Loucy (cell line): ENCODE measurements around the gene HK1.

ENCODE experiments used
- H2AFZ ChIP-seq: fragments of 200-600 bp; sonication (generic); 2 replicates; pipeline ENCODE4 v1.6.0; 2016; ENCODE audit warnings: antibody characterized with exemption, mild to moderate bottlenecking, low read length, moderate library complexity
- H3F3A ChIP-seq: fragments of 200-600 bp; 2 replicates; pipeline ENCODE4 v1.6.0; 2016; ENCODE audit warnings: antibody characterized with exemption, low read depth, mild to moderate bottlenecking
- H3K27me3 ChIP-seq: fragments of 200-600 bp; sonication (generic); 2 replicates; pipeline ENCODE4 v1.6.1; 2014; ENCODE audit warnings: low read length, mild to moderate bottlenecking; ENCODE audit not compliant: insufficient read depth, poor library complexity, severe bottlenecking
- H3K36me3 ChIP-seq: fragments of 200-600 bp; sonication (generic); 2 replicates; pipeline ENCODE4 v1.6.1; 2016; ENCODE audit warnings: low read length; ENCODE audit not compliant: insufficient read depth
- H3K4me1 ChIP-seq: fragments of 200-600 bp; sonication (generic); 2 replicates; pipeline ENCODE4 v1.5.1; 2014; ENCODE audit warnings: low read length, mild to moderate bottlenecking; ENCODE audit not compliant: insufficient read depth, poor library complexity, severe bottlenecking
- H3K4me2 ChIP-seq: fragments of 200-600 bp; sonication (generic); 2 replicates; pipeline ENCODE4 v1.6.0; 2014; ENCODE audit warnings: antibody characterized with exemption, low read length, low read depth, mild to moderate bottlenecking; ENCODE audit not compliant: poor library complexity, severe bottlenecking
- H3K4me3 ChIP-seq: fragments of 200-600 bp; sonication (generic); 2 replicates; pipeline ENCODE4 v1.5.1; 2014; ENCODE audit warnings: low read length, mild to moderate bottlenecking, mixed read lengths; ENCODE audit not compliant: poor library complexity, severe bottlenecking
- H3K79me2 ChIP-seq: fragments of 200-600 bp; sonication (generic); 2 replicates; pipeline ENCODE4 v1.6.1; 2014; ENCODE audit warnings: low read length; ENCODE audit not compliant: insufficient read depth
- H3K9ac ChIP-seq: fragments of 200-600 bp; sonication (generic); 2 replicates; pipeline ENCODE4 v1.6.0; 2014; ENCODE audit warnings: mild to moderate bottlenecking, low read depth, low read length, moderate library complexity; ENCODE audit not compliant: poor library complexity, severe bottlenecking
- H3K9me2 ChIP-seq: fragments of 200-600 bp; sonication (generic); replicated peaks from 2 replicates; pipeline ENCODE4 v1.6.1; 2016; ENCODE audit warnings: low read depth, low read length, mixed read lengths
- H3K9me3 ChIP-seq: fragments of 200-600 bp; sonication (generic); 2 replicates; pipeline ENCODE4 v1.6.1; 2014; ENCODE audit warnings: mild to moderate bottlenecking, antibody characterized with exemption, low read length, low read depth; ENCODE audit not compliant: insufficient read depth
- H4K20me1 ChIP-seq: fragments of 200-600 bp; sonication (generic); 2 replicates; pipeline ENCODE4 v1.6.0; 2014; ENCODE audit warnings: antibody characterized with exemption, low read length, mild to moderate bottlenecking; ENCODE audit not compliant: insufficient read depth, poor library complexity, severe bottlenecking
- CTCF ChIP-seq: fragments of 200-600 bp; sonication (generic); conservative IDR thresholded peaks from 2 replicates; pipeline ENCODE4 v1.5.1; 2014; ENCODE audit warnings: mild to moderate bottlenecking, antibody characterized with exemption, low read length
- EZH2phosphoT487 ChIP-seq: fragments of 200-600 bp; IDR thresholded peaks from 2 replicates; pipeline ENCODE4 v1.6.1; 2018; ENCODE audit warnings: antibody characterized with exemption, mild to moderate bottlenecking, moderate library complexity, borderline replicate concordance

HK1 gene

GRCh38 chr10:69334302-69335062, 56.2 kb downstream of the HK1 start:
- Histone ChIP-seq H3K4me3 (no peak overlapping the region), H3K79me2 (peaks cover 100% of the 10 kb centered on the region), H3K4me1 (peaks cover 14% of the 10 kb centered on the region), H3K9me2 (no peaks in the 10 kb centered on the region), H3K9me3 (no peaks in the 10 kb centered on the region), H3K9ac (no peak overlapping the region), H4K20me1 (peaks cover 21% of the 10 kb centered on the region), H3K36me3 (peaks cover 3% of the 10 kb centered on the region; the same call in 1 of the 2 replicates), H2AFZ (no peak overlapping the region), H3K27me3 (no peaks in the 10 kb centered on the region), H3F3A (0 out of 2 replicates have a peak, but pooled peaks cover 2% of the 10 kb centered on the region), H3K4me2 (no peak overlapping the region)
- TF ChIP-seq CTCF (no peak), EZH2phosphoT487 (no peak)

GRCh38 chr10:69335063-69335587, 56.8 kb downstream of the HK1 start:
- Histone ChIP-seq H3K4me2 (no peak overlapping the region), H3K9me2 (no peaks in the 10 kb centered on the region), H3F3A (0 out of 2 replicates have a peak, but pooled peaks cover 2% of the 10 kb centered on the region), H3K4me1 (peaks cover 14% of the 10 kb centered on the region), H2AFZ (no peak overlapping the region), H3K9ac (no peak overlapping the region), H3K36me3 (peaks cover 3% of the 10 kb centered on the region; the same call in 1 of the 2 replicates), H4K20me1 (peaks cover 21% of the 10 kb centered on the region), H3K79me2 (peaks cover 100% of the 10 kb centered on the region), H3K27me3 (no peaks in the 10 kb centered on the region), H3K9me3 (no peaks in the 10 kb centered on the region), H3K4me3 (no peak overlapping the region)
- TF ChIP-seq EZH2phosphoT487, result no peak
- TF ChIP-seq CTCF, result no peak

DNA sequence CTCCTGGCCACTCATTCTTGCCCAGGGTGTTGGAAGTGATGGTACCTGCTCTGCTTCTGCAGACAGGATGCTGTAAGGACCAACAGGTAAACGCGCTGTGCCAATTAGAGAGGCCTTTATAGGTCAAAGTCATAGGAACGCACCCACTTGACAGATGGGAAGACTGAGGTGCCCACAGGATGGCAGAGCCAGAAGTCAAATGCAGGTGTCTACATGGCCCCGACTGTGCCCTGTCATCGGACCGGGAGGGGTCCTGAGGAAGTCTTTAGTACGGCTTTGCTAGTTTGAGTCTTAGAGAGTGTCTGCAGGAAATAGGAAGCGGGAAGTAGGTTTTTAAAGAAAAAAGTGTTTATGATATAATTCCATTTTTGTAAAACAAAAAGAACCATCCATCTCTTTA, 57.3 kb downstream of the HK1 start:
- H3K36me3 ChIP-seq, result peaks cover 3% of the 10 kb centered on the region; the same call in 1 of the 2 replicates
- no peak overlapping the region for H2AFZ ChIP-seq
- no peaks in the 10 kb centered on the region for H3K9me3 ChIP-seq
- no peak overlapping the region for H3K4me2 ChIP-seq
- H4K20me1 ChIP-seq, result peaks cover 21% of the 10 kb centered on the region
- H3K9me2 ChIP-seq, result no peaks in the 10 kb centered on the region
- peaks cover 100% of the 10 kb centered on the region for H3K79me2 ChIP-seq
- H3F3A ChIP-seq, result 0 out of 2 replicates have a peak, but pooled peaks cover 2% of the 10 kb centered on the region
- TF ChIP-seq EZH2phosphoT487, result no peak
- H3K4me3 ChIP-seq, result no peak overlapping the region
- no peak overlapping the region for H3K9ac ChIP-seq
- H3K27me3 ChIP-seq, result no peaks in the 10 kb centered on the region
- peaks cover 14% of the 10 kb centered on the region for H3K4me1 ChIP-seq
